Measurements from ENCODE around the gene SLC52A3.
A peak's percentile ranks its signal among the peaks of the same experiment; 100 is the strongest.

- TF ChIP-seq CTCF (IDR thresholded peaks at IDR 0.05) (peak; percentile 91 to 99 (median 96)), POLR2A (IDR thresholded peaks at IDR 0.05) (no peak), POLR2AphosphoS5 (IDR thresholded peaks at IDR 0.05) (no peak)
Measured at GRCh38 chr20:815914-816606, 47.8 kb upstream of the SLC52A3 start.
